ENCODE measurements around the gene LYST. TPM values are rescaled to one million over a fixed set of nuclear protein-coding genes. Genes with fewer than 3 reads are reported as not detected.

LYST gene
- total RNA-seq, 1 donor from 2014 or later, result 90.2 TPM

- DNase-seq, result no peak
- Mint-ChIP-seq H3K4me3 (no peak overlapping the region), H3K4me1 (peaks cover 63% of the 10 kb centered on the region), H3K9me3 (no peaks in the 10 kb centered on the region), H3K36me3 (ENCODE audit: low read depth) (peaks cover 27% of the 10 kb centered on the region), H3K27ac (no peak overlapping the region), H3K27me3 (no peaks in the 10 kb centered on the region)
- no peak for TF ChIP-seq CTCF (IDR thresholded peaks at IDR 0.05)
- ATAC-seq (ENCODE audit: low read depth), result no peak
- ChIA-PET CTCF (no interaction called here), POLR2A (no interaction called here)
- intact Hi-C loops (cut with micrococcal nuclease), result no loop called here
Observed at GRCh38 chr1:235860829-235861228, 5.9 kb downstream of the LYST start.

- Mint-ChIP-seq H3K36me3 (ENCODE audit: low read depth) (peaks cover 23% of the 10 kb centered on the region), H3K27me3 (no peaks in the 10 kb centered on the region), H3K4me3 (no peak overlapping the region), H3K4me1 (peaks cover 60% of the 10 kb centered on the region), H3K9me3 (no peaks in the 10 kb centered on the region), H3K27ac (no peak overlapping the region)
- intact Hi-C loops (cut with micrococcal nuclease), result no loop called here
- ChIA-PET CTCF (interaction anchor here (0.8 to 1.2 kb wide), 2 partner anchors 14 to 112 kb away, joined by 4 to 5 read pairs; no protein-coding TSS in a partner anchor), POLR2A (interaction anchor here (0.8 to 0.9 kb wide), 2 partner anchors 17 to 79 kb away, joined by 3 read pairs; no protein-coding TSS in a partner anchor)
- TF ChIP-seq CTCF (IDR thresholded peaks at IDR 0.05), result no peak
- no peak for DNase-seq
- no peak for ATAC-seq (ENCODE audit: low read depth)
Observed at GRCh38 chr1:235859789-235860188, 6.9 kb downstream of the LYST start.

- H3K36me3 Mint-ChIP-seq (ENCODE audit: low read depth), result peaks cover 20% of the 10 kb centered on the region
- DNase-seq (no peak), ATAC-seq (ENCODE audit: low read depth) (no peak)
- CTCF ChIA-PET, result interaction anchor here (0.8 kb wide), 1 partner anchor 113 kb away, joined by 4 read pairs; no protein-coding TSS in a partner anchor
- POLR2A ChIA-PET, result no interaction called here
- H3K4me1 Mint-ChIP-seq, result peaks cover 60% of the 10 kb centered on the region
- H3K4me3 Mint-ChIP-seq, result no peak overlapping the region
- no peak overlapping the region for H3K27ac Mint-ChIP-seq
- no peak for TF ChIP-seq CTCF (IDR thresholded peaks at IDR 0.05)
- H3K27me3 Mint-ChIP-seq, result no peaks in the 10 kb centered on the region
- H3K9me3 Mint-ChIP-seq, result no peaks in the 10 kb centered on the region
- intact Hi-C loops (cut with micrococcal nuclease), result no loop called here
Observed at GRCh38 chr1:235858766-235859165, 7.9 kb downstream of the LYST start.

- CTCF ChIA-PET, result interaction anchor here (1.3 to 2.0 kb wide), 2 partner anchors 8 to 114 kb away, joined by 7 to 9 read pairs; partner anchors contain the start of gene LYST
- ATAC-seq (ENCODE audit: low read depth) (no peak), DNase-seq (no peak)
- intact Hi-C loops (cut with micrococcal nuclease), result no loop called here
- Mint-ChIP-seq H3K27ac (no peak overlapping the region), H3K4me1 (peaks cover 57% of the 10 kb centered on the region), H3K4me3 (no peak overlapping the region), H3K27me3 (no peaks in the 10 kb centered on the region), H3K36me3 (ENCODE audit: low read depth) (peaks cover 12% of the 10 kb centered on the region), H3K9me3 (no peaks in the 10 kb centered on the region)
- POLR2A ChIA-PET, result interaction anchor here (0.6 to 1.9 kb wide), 5 partner anchors 9 to 114 kb away, joined by 3 to 23 read pairs (median 4); partner anchors contain the start of gene LYST
- TF ChIP-seq CTCF (IDR thresholded peaks at IDR 0.05), result no peak
Observed at GRCh38 chr1:235857756-235858155, 8.9 kb downstream of the LYST start.

GRCh38 chr1:235855811-235856429 lies 10.8 kb downstream of the LYST start:
- H3K4me3 Mint-ChIP-seq, result no peak overlapping the region
- peak overlapping the region; percentile 54 for H3K27ac Mint-ChIP-seq
- TF ChIP-seq CTCF (IDR thresholded peaks at IDR 0.05), result no peak
- intact Hi-C loops (cut with micrococcal nuclease), result loop anchor here (1.0 kb wide), 1 partner anchor 10 kb away; the partner anchor contains the start of gene LYST
- POLR2A ChIA-PET, result no interaction called here
- H3K4me1 Mint-ChIP-seq, result peaks cover 56% of the 10 kb centered on the region
- peak; percentile 40 for ATAC-seq (ENCODE audit: low read depth)
- CTCF ChIA-PET, result interaction anchor here (1.1 to 4.6 kb wide), 3 partner anchors 10 to 116 kb away, joined by 4 to 27 read pairs (median 7); partner anchors contain the start of gene LYST
- no peak for DNase-seq
- H3K9me3 Mint-ChIP-seq, result no peaks in the 10 kb centered on the region
- no peaks in the 10 kb centered on the region for H3K27me3 Mint-ChIP-seq
- peaks cover 5% of the 10 kb centered on the region for H3K36me3 Mint-ChIP-seq (ENCODE audit: low read depth)

Data from activated B cell treated with CpG ODN at 0.5 μM for 24 hours (primary cell).